Measurements from ENCODE around the gene RHCG.

The RHCG gene

GRCh38 chr15:89461386-89461785 is 35.0 kb downstream of the RHCG start:
- DNase-seq (ENCODE audit: extremely low spot score): no peak
- CTCF ChIA-PET: no interaction called here
- POLR2A ChIA-PET: no interaction called here
- TF ChIP-seq FOXK2 (IDR thresholded peaks at IDR 0.05) (no peak), TARDBP (IDR thresholded peaks at IDR 0.05) (no peak), SP1 (IDR thresholded peaks at IDR 0.05) (no peak), NFRKB (IDR thresholded peaks at IDR 0.05) (no peak), FOXM1 (IDR thresholded peaks at IDR 0.05; ENCODE audit: borderline replicate concordance) (no peak)

- CTCF ChIA-PET: interaction anchor here (1.0 to 2.1 kb wide), 2 partner anchors 16 to 101 kb away, joined by 3 to 9 read pairs; no protein-coding TSS in a partner anchor
- DNase-seq (ENCODE audit: extremely low spot score): no peak
- no peak for TF ChIP-seq ELF4 (IDR thresholded peaks at IDR 0.05)
- no peak for TF ChIP-seq LEF1 (IDR thresholded peaks at IDR 0.05; ENCODE audit: borderline replicate concordance)
- TF ChIP-seq NFRKB (IDR thresholded peaks at IDR 0.05): no peak
- TF ChIP-seq ARNT (IDR thresholded peaks at IDR 0.05): no peak
- TF ChIP-seq FOXM1 (IDR thresholded peaks at IDR 0.05; ENCODE audit: borderline replicate concordance): no peak
- no peak for TF ChIP-seq CTBP1 (IDR thresholded peaks at IDR 0.05; ENCODE audit: borderline replicate concordance)
- TF ChIP-seq ZNF384 (IDR thresholded peaks at IDR 0.05): no peak
- no peak for TF ChIP-seq FOXK2 (IDR thresholded peaks at IDR 0.05)
- TF ChIP-seq HDGF (IDR thresholded peaks at IDR 0.05; ENCODE audit: borderline replicate concordance): no peak
- TF ChIP-seq L3MBTL2 (conservative IDR thresholded peaks at IDR 0.05): no peak
- POLR2A ChIA-PET: interaction anchor here (0.7 kb wide), 1 partner anchor 11 kb away, joined by 3 read pairs; no protein-coding TSS in a partner anchor
Measured at GRCh38 chr15:89460048-89460447, 36.3 kb downstream of the RHCG start.

- DNase-seq (ENCODE audit: extremely low spot score): no peak
- ChIA-PET CTCF (interaction anchor here (1.0 to 2.1 kb wide), 2 partner anchors 16 to 101 kb away, joined by 3 to 9 read pairs; no protein-coding TSS in a partner anchor), POLR2A (interaction anchor here (0.7 kb wide), 1 partner anchor 10 kb away, joined by 3 read pairs; no protein-coding TSS in a partner anchor)
- TF ChIP-seq ZNF384 (IDR thresholded peaks at IDR 0.05): no peak
- no peak for TF ChIP-seq SP1 (IDR thresholded peaks at IDR 0.05)
- no peak for TF ChIP-seq PKNOX1 (IDR thresholded peaks at IDR 0.05)
- TF ChIP-seq BHLHE40 (IDR thresholded peaks at IDR 0.05; ENCODE audit: borderline replicate concordance): no peak
- TF ChIP-seq NFRKB (IDR thresholded peaks at IDR 0.05): no peak
- TF ChIP-seq LEF1 (IDR thresholded peaks at IDR 0.05; ENCODE audit: borderline replicate concordance): no peak
- no peak for TF ChIP-seq TARDBP (IDR thresholded peaks at IDR 0.05)
- TF ChIP-seq CTBP1 (IDR thresholded peaks at IDR 0.05; ENCODE audit: borderline replicate concordance): no peak
- no peak for TF ChIP-seq HDGF (IDR thresholded peaks at IDR 0.05; ENCODE audit: borderline replicate concordance)
- no peak for TF ChIP-seq ARNT (IDR thresholded peaks at IDR 0.05)
Measured at GRCh38 chr15:89459271-89460038, 36.9 kb downstream of the RHCG start.

GRCh38 chr15:89458440-89458839 is 37.9 kb downstream of the RHCG start:
- TF ChIP-seq PKNOX1 (IDR thresholded peaks at IDR 0.05) (no peak), FOXM1 (IDR thresholded peaks at IDR 0.05; ENCODE audit: borderline replicate concordance) (no peak), LEF1 (IDR thresholded peaks at IDR 0.05; ENCODE audit: borderline replicate concordance) (no peak), SUZ12 (IDR thresholded peaks at IDR 0.05) (no peak), ARNT (IDR thresholded peaks at IDR 0.05) (no peak), TARDBP (IDR thresholded peaks at IDR 0.05) (no peak), NFRKB (IDR thresholded peaks at IDR 0.05) (no peak)
- CTCF ChIA-PET: interaction anchor here (0.7 to 2.1 kb wide), 2 partner anchors 13 to 100 kb away, joined by 3 to 9 read pairs; no protein-coding TSS in a partner anchor
- DNase-seq (ENCODE audit: extremely low spot score): no peak
- POLR2A ChIA-PET: interaction anchor here (0.6 kb wide), 1 partner anchor 472 kb away, joined by 3 read pairs; no protein-coding TSS in a partner anchor

- DNase-seq (ENCODE audit: extremely low spot score): peak; percentile 75
- no peak for TF ChIP-seq PKNOX1 (IDR thresholded peaks at IDR 0.05)
- TF ChIP-seq SUZ12 (IDR thresholded peaks at IDR 0.05): no peak
- TF ChIP-seq ELF4 (IDR thresholded peaks at IDR 0.05): peak; percentile 56; the same call in 1 of the 2 replicates
- TF ChIP-seq L3MBTL2 (conservative IDR thresholded peaks at IDR 0.05): 0 out of 2 replicates have a peak, but pooled peaks have one; percentile 28
- POLR2A ChIA-PET: no interaction called here
- CTCF ChIA-PET: no interaction called here
Measured at GRCh38 chr15:89457086-89457485, 39.3 kb downstream of the RHCG start.

- TF ChIP-seq BHLHE40 (IDR thresholded peaks at IDR 0.05; ENCODE audit: borderline replicate concordance): no peak
- no peak for TF ChIP-seq LEF1 (IDR thresholded peaks at IDR 0.05; ENCODE audit: borderline replicate concordance)
- no peak for TF ChIP-seq ELF4 (IDR thresholded peaks at IDR 0.05)
- no peak for TF ChIP-seq SP1 (IDR thresholded peaks at IDR 0.05)
- no peak for TF ChIP-seq SUZ12 (IDR thresholded peaks at IDR 0.05)
- TF ChIP-seq CTBP1 (IDR thresholded peaks at IDR 0.05; ENCODE audit: borderline replicate concordance): no peak
- TF ChIP-seq PKNOX1 (IDR thresholded peaks at IDR 0.05): no peak
- no peak for DNase-seq (ENCODE audit: extremely low spot score)
- POLR2A ChIA-PET: no interaction called here
- CTCF ChIA-PET: interaction anchor here (1.1 to 1.4 kb wide), 2 partner anchors 13 to 97 kb away, joined by 4 to 6 read pairs; no protein-coding TSS in a partner anchor
Measured at GRCh38 chr15:89455535-89455934, 40.8 kb downstream of the RHCG start.
